ENCODE measurements around the gene CLEC16A.

DNA sequence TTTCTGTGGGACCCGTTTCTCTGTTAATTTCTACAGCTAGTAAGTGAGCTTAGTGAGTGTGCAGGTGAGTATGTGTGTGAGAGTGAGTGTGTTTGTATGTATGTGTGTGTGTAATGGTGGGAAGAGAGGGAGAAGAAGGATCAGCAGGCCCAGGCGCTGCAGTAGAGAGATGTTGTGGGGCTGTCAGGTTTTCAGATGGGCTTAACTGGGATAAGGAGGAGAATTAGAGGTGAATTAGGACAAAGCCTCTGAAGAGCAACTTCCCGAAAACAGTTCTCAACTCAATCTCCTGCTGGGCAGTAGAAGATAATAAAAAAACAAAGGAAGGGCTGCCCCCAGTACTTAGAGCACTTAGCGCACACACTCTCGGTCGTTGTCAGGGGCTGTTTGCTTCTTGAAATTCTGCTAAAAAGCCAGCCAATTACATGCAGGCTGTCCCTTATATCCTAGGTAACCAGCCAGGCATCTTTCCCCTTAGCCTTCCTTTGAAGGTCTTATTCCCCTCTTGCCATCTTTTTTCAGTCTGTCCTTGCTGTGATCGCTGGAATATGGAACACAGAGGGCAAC lies 63.4 kb downstream of the CLEC16A start:
- TF ChIP-seq FOXP1 (CRISPR knock-in tag; IDR thresholded peaks at IDR 0.05) (no peak), CEBPB (tag; IDR thresholded peaks at IDR 0.05) (no peak), MED1 (CRISPR knock-in tag; IDR thresholded peaks at IDR 0.05; ENCODE audit: borderline replicate concordance) (no peak), ILK (tag; IDR thresholded peaks at IDR 0.05; ENCODE audit: borderline replicate concordance, low read depth) (no peak), POLR3G (IDR thresholded peaks at IDR 0.05; ENCODE audit: extremely low read depth, insufficient read length, insufficient replicate concordance) (no peak), ZNF589 (CRISPR knock-in tag; IDR thresholded peaks at IDR 0.05; ENCODE audit: low read depth) (no peak), TBL1XR1 (IDR thresholded peaks at IDR 0.05; ENCODE audit: low read length in 2 of 2) (no peak), KLF13 (tag; IDR thresholded peaks at IDR 0.05; ENCODE audit: borderline replicate concordance, low read depth) (no peak), SMC3 (conservative IDR thresholded peaks at IDR 0.05; ENCODE audit: insufficient read depth, low read depth, low read length) (no peak), SAFB2 (IDR thresholded peaks at IDR 0.05; ENCODE audit: borderline replicate concordance, low read depth, low read length, severe bottlenecking) (no peak)
- TF ChIP-seq, protein P1, sequence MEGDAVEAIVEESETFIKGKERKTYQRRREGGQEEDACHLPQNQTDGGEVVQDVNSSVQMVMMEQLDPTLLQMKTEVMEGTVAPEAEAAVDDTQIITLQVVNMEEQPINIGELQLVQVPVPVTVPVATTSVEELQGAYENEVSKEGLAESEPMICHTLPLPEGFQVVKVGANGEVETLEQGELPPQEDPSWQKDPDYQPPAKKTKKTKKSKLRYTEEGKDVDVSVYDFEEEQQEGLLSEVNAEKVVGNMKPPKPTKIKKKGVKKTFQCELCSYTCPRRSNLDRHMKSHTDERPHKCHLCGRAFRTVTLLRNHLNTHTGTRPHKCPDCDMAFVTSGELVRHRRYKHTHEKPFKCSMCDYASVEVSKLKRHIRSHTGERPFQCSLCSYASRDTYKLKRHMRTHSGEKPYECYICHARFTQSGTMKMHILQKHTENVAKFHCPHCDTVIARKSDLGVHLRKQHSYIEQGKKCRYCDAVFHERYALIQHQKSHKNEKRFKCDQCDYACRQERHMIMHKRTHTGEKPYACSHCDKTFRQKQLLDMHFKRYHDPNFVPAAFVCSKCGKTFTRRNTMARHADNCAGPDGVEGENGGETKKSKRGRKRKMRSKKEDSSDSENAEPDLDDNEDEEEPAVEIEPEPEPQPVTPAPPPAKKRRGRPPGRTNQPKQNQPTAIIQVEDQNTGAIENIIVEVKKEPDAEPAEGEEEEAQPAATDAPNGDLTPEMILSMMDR (IDR thresholded peaks at IDR 0.05 in 2 of 3, conservative IDR thresholded peaks at IDR 0.05 in 1 of 3; ENCODE audit: insufficient read depth in 2 of 3, low read depth in 1 of 3, low read length in 3 of 3): no peak
- TF ChIP-seq, protein P2, sequence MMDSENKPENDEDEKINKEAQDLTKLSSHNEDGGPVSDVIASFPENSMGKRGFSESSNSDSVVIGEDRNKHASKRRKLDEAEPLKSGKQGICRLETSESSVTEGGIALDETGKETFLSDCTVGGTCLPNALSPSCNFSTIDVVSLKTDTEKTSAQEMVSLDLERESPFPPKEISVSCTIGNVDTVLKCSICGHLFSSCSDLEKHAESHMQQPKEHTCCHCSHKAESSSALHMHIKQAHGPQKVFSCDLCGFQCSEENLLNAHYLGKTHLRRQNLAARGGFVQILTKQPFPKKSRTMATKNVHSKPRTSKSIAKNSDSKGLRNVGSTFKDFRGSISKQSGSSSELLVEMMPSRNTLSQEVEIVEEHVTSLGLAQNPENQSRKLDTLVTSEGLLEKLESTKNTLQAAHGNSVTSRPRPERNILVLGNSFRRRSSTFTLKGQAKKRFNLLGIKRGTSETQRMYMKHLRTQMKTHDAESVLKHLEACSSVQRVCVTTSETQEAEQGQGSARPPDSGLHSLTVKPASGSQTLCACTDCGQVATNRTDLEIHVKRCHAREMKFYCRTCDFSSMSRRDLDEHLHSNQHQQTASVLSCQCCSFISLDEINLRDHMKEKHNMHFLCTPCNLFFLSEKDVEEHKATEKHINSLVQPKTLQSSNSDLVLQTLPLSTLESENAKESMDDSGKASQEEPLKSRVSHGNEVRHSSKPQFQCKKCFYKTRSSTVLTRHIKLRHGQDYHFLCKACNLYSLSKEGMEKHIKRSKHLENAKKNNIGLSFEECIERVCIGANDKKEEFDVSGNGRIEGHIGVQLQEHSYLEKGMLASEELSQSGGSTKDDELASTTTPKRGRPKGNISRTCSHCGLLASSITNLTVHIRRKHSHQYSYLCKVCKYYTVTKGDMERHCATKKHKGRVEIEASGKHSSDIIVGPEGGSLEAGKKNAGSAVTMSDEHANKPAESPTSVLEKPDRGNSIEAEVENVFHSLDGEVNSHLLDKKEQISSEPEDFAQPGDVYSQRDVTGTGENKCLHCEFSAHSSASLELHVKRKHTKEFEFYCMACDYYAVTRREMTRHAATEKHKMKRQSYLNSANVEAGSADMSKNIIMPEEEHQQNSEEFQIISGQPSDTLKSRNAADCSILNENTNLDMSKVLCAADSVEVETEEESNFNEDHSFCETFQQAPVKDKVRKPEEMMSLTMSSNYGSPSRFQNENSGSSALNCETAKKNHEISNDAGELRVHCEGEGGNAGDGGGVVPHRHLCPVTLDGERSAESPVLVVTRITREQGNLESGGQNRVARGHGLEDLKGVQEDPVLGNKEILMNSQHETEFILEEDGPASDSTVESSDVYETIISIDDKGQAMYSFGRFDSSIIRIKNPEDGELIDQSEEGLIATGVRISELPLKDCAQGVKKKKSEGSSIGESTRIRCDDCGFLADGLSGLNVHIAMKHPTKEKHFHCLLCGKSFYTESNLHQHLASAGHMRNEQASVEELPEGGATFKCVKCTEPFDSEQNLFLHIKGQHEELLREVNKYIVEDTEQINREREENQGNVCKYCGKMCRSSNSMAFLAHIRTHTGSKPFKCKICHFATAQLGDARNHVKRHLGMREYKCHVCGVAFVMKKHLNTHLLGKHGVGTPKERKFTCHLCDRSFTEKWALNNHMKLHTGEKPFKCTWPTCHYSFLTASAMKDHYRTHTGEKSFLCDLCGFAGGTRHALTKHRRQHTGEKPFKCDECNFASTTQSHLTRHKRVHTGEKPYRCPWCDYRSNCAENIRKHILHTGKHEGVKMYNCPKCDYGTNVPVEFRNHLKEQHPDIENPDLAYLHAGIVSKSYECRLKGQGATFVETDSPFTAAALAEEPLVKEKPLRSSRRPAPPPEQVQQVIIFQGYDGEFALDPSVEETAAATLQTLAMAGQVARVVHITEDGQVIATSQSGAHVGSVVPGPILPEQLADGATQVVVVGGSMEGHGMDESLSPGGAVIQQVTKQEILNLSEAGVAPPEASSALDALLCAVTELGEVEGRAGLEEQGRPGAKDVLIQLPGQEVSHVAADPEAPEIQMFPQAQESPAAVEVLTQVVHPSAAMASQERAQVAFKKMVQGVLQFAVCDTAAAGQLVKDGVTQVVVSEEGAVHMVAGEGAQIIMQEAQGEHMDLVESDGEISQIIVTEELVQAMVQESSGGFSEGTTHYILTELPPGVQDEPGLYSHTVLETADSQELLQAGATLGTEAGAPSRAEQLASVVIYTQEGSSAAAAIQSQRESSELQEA (IDR thresholded peaks at IDR 0.05; ENCODE audit: low read depth): no peak

Measured in K562 (cell line).